Upper lobe of left lung (tissue), 4 donors: ENCODE data around the gene SHISA2.

ENCODE experiments used
- CTCF ChIP-seq, 6 experiments: fragments of 450-650 bp in 4 of 6; fragments of 200-600 bp in 2 of 6; sonication (generic) in 2 of 6; IDR thresholded peaks; one replicate each; pipeline ENCODE4 v1.5.1; 2016 to 2019; ENCODE audit warnings: antibody characterized with exemption in 6 of 6
- POLR2A ChIP-seq, 4 donors: fragments of 450-650 bp; IDR thresholded peaks; one replicate each; pipeline ENCODE4 v1.5.1; 2016 to 2017; ENCODE audit warnings: antibody characterized with exemption in 4 of 4, mild to moderate bottlenecking in 2 of 4
- POLR2AphosphoS5 ChIP-seq, 2 donors: sonication (generic); formaldehyde crosslinking; IDR thresholded peaks; one replicate each; pipeline ENCODE4 v1.5.1; 2017; ENCODE audit warnings: antibody characterized with exemption in 2 of 2

GRCh38 chr13:26030331-26030730, 21.5 kb downstream of the SHISA2 start:
- TF ChIP-seq POLR2AphosphoS5 (IDR thresholded peaks at IDR 0.05) (no peak), CTCF (IDR thresholded peaks at IDR 0.05) (no peak), POLR2A (IDR thresholded peaks at IDR 0.05) (no peak)
